ENCODE measurements around the gene LTC4S.

DNA sequence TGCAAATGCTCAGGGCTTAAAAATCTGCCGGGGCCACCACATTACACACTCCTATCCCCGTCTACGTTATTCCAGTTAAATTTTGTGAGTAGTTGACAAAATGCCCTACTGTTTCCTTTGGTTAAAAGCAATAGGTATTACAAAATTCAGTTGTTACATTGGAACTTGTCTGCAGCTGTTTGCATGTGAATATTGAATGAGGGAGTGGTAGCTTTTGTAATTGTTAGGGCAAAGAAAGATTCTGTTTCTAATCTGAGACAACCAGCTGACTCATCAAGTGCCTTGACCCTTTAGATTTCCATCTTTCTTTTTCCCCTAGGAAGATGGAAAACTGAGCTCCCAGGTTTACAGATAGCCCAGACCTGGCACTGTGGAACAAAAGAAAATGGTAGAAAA, 31.0 kb upstream of the LTC4S start:
- TF ChIP-seq, protein P1, sequence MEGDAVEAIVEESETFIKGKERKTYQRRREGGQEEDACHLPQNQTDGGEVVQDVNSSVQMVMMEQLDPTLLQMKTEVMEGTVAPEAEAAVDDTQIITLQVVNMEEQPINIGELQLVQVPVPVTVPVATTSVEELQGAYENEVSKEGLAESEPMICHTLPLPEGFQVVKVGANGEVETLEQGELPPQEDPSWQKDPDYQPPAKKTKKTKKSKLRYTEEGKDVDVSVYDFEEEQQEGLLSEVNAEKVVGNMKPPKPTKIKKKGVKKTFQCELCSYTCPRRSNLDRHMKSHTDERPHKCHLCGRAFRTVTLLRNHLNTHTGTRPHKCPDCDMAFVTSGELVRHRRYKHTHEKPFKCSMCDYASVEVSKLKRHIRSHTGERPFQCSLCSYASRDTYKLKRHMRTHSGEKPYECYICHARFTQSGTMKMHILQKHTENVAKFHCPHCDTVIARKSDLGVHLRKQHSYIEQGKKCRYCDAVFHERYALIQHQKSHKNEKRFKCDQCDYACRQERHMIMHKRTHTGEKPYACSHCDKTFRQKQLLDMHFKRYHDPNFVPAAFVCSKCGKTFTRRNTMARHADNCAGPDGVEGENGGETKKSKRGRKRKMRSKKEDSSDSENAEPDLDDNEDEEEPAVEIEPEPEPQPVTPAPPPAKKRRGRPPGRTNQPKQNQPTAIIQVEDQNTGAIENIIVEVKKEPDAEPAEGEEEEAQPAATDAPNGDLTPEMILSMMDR (IDR thresholded peaks at IDR 0.05): no peak
- no peak for TF ChIP-seq POLR2A (IDR thresholded peaks at IDR 0.05)
